Measurements from ENCODE around the gene TMPRSS3. TPM values are rescaled to one million over a fixed set of nuclear protein-coding genes. Genes with fewer than 3 reads are reported as not detected.

Gene TMPRSS3
- total RNA-seq, 2 donors from 2014 or later, result not detected

DNA sequence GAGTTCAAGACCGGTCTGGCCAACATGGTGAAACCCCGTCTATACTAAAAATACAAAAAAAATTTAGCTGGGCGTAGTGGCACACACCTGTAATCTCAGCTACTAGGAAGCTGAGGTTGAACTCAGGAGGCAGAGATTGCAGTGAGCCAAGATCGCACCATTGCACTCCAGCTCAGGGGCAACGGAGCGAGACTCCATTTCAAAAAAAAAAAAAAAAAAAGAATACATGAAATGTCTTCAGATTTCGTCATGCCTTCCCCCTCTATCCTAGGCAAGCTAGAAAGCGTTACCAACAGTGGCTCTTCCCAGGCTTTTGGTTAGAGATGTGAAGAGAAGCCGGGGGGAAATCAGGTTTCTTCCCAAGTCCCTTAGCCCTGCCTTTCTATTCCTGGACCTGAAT lies 33.2 kb downstream of the TMPRSS3 start:
- intact Hi-C loops (cut with DNase I), result no loop called here
- DNase-seq (ENCODE audit: low spot score), result no peak

DNA sequence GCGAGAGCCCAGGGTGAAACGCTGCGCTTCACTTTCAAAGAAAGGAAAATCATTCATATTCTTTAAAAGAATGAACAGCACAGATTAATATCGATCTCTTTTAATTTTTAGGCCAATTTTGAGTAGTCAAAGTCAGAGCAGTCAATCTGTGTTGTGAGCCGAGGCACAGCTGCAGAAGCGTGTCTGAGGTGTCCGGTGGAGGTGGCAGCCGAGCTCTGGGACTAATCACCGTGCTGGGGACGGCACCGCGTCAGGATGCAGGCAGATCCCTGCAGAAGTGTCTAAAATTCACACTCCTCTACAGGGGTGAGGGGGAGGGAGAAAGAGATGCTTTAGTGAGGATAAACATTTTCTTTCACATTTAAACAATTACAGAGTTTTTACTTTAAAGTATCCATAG lies 33.7 kb downstream of the TMPRSS3 start:
- DNase-seq (ENCODE audit: low spot score), result no peak
- intact Hi-C loops (cut with DNase I), result no loop called here

DNA sequence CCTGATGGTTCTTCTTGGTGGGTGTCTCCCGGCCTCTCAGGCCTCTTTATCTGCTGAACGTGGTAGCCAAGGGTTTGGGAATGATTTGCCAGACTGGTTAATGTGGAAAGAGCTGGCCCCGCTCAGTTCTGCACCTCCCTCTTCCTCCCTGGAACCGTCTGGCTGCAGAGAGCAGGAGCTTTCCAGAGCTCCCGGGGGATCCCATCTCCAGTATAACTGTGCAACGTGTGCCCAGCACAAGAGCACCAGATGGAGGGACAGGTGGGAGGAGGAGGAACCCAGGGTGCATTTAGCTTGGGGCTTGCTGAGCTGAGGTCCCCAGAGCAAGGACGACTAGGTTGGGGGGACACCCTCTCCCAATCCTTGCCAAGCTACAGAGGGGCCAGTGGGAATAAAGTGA lies 34.6 kb downstream of the TMPRSS3 start:
- intact Hi-C loops (cut with DNase I), result no loop called here
- DNase-seq (ENCODE audit: low spot score), result no peak

DNA sequence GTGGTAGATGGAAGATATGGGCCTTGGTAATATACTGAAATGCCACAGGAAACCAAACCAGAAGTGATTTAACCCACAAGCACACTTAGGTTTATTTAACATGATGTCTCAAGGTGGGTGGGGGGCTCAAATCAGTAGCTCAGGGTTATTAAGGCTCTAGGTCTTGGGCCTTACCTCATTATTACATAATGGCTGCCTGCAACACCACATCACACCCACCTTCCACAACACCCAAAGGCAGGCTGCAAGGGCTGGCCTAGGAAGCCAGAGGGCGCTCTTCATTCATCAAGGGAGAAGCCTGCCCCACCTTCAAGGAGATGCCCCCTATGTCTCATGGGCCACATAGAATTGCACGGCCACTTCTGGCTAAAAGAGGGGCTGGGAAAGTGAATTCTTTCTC lies 35.5 kb downstream of the TMPRSS3 start:
- DNase-seq (ENCODE audit: low spot score), result no peak
- intact Hi-C loops (cut with DNase I), result no loop called here

DNA sequence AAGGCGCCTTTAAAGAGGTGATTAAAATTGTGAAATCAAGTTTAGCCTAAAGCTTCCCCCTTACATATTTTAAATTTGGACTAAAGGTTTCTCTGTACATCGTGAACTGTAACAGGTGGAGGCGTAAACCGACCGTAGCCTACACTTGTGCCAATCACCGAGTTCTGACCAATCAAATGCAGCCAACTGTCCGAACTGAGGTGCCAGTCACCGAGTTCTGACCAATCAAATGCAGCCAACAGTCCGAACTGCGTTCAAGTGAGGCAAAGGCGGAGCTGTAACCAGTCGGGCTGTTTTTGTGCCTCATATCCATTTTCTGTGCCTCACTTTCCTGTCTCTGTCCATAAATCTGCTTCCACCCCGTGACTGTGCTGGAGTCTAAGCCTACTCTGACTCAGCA lies 36.9 kb downstream of the TMPRSS3 start:
- intact Hi-C loops (cut with DNase I), result no loop called here
- DNase-seq (ENCODE audit: low spot score), result no peak

DNA sequence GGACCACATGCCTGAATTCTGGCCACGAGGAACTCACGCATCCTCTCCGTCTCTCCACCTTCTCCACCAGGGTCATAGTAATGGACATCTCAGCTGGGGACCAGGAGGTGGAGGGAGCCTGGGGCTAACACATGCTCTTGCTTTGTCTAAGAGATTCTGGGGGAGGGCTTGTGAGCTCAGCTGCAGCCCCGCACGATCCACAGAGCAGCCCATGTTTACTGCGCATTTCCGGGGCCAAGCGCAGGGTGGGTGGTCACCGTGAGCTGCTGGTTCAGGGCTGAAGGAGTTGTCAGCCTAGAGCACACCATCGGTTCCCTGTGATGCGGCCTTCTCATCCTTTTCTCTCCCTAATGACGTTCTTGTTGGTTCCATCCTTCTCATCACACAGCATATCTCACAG lies 37.6 kb downstream of the TMPRSS3 start:
- intact Hi-C loops (cut with DNase I), result no loop called here
- DNase-seq (ENCODE audit: low spot score), result peak; percentile 16

DNA sequence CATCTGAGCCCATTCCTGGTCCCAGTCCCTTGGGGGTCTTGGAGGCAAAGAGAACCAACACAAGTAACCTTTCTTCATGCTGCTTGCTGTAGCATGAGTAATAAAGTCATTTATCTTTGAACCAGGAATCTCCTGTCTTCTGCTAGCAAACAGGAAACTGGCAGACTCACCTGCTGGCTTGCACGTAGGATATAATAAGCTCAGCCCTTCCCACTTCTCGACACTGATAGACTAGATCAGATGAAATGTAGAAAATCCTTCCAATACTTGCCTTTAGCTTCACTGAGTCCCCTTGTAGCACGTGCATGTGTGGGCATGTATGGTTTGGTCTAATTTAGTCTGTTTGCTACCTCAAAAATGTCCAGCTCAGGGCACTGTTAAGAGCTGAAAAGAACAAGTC lies 38.5 kb downstream of the TMPRSS3 start:
- DNase-seq (ENCODE audit: low spot score), result peak; percentile 5
- intact Hi-C loops (cut with DNase I), result no loop called here

DNA sequence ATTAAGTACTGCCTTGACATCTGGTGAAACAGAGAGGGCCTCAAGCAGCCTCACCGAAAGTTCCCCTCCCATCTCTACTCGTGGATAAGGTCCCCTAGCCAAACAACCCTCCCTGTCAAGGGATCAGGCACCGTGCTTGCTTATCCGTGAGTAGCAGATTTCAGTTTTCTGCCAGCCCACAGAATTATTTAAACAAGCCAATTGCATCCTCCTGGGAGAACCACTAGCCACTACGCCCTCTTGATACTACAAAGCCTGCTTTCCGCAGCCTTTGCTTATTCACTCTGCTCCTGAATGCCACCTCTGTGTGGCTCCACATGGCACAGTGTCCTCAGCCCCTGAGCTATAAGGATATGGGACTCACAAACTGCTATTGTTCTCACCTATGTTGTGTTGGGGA lies 39.2 kb downstream of the TMPRSS3 start:
- intact Hi-C loops (cut with DNase I), result no loop called here

DNA sequence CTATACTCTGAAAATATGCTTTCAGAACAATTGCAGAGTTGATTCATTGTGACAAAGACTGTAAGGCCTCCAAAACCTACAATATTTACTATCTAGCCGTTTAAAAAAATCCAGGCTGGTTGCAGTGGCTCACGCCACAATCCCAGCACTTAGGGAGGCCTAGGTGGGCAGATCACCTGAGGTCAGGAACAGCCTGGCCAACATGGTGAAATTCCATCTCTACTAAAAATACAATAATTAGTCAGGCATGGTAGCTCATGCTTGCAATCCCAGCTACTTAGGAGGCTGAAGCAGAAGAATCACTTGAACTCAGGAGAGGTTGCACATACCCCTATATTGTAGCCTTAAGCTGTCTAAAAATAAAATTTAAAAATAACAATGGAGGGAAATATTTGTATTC lies 39.8 kb downstream of the TMPRSS3 start:
- intact Hi-C loops (cut with DNase I), result no loop called here

More for the DNA sequence above, 39.2 kb downstream of the TMPRSS3 start:
- DNase-seq (ENCODE audit: low spot score), result peak; percentile 11

DNA sequence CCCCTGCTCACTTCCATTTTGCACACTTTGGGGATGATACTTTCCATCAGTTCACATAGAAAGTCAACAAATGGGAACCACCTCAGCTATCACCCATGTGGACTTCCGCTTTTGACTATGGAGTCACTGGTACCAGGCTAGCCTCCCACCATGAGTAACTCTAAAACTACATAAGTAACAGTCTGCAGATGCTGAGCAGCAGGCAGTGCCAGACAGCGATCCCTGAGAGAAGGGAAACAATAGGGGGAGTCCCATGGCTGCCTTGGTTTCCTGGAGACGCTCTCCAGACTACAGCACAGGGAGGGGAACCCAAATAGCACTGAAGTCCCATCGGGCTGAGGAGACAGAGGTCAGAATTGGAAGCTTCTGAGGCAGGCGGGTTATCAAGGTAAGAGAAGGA lies 42.2 kb downstream of the TMPRSS3 start:
- intact Hi-C loops (cut with DNase I), result no loop called here
- DNase-seq (ENCODE audit: low spot score), result peak; percentile 32

More for the DNA sequence above, 39.8 kb downstream of the TMPRSS3 start:
- DNase-seq (ENCODE audit: low spot score), result no peak

DNA sequence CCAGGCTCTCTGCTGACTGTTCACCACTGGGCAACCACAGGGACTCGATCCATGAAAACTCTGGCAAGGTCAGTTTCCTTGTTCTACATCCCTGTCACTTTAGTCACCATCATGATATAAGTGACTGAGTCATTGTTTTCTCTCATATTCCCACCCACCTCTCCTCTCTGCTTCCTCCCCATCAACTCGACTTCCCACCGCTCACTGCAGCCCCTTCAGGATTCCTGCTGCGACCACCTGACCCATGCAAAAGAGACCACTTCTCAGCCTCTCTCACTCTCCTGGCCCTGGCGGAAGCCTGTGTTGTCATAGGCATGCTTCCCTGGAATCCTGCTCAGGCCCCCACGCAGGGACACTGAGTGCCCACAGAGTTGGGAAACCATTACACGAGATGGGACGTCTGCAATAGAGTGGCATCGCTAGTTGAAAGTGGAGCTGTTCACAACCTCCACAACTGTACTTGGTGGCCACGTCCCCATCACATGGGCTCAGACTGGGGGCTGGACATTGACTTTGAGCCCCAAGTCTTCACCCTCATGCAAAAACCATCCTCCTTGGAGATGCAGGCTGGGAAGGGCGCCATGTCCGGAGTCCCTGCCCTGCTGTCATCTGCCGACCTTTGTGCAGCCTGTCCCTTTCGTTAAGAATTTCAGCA lies 43.3 kb downstream of the TMPRSS3 start:
- DNase-seq (ENCODE audit: low spot score), result peak; percentile 68
- intact Hi-C loops (cut with DNase I), result no loop called here

DNA sequence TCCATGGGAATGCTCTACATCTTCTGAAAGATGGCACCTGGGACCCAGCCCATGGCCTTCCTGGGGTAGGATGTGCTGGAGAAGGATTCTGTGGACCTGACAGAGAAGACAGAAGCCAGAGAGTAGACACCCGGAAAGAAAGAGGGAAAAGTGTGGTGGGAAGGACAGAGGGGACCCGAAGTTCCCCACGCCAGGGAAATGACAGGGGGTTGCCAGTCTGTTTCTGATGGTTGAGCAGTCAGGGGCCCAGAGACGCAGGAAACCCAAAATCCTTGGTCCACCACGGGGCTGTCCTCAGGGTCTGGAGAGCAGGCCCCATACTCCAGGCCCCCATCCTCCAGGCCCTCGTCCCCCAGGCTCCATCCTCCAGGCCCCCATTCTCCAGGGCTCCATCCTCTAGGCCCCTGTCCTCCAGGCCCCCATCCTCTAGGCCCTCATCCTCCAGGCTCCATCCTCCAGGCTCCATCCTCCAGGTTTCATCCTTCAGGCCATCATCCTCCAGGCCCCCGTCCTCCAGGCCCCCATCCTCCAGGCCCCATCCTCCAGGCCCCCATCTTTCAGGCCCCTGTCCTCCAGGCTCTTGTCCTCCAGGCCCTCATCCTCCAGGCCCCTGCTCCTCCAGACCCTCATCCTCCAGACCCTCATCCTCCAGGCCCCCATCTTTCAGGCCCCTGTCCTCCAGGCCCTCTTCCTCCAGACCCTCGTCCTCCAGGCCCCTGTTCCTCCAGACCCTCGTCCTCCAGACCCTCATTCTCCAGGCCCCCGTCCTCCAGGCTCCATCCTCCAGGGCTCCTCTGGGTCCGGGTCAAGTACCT lies 44.0 kb downstream of the TMPRSS3 start:
- DNase-seq (ENCODE audit: low spot score), result peak; percentile 51

DNA sequence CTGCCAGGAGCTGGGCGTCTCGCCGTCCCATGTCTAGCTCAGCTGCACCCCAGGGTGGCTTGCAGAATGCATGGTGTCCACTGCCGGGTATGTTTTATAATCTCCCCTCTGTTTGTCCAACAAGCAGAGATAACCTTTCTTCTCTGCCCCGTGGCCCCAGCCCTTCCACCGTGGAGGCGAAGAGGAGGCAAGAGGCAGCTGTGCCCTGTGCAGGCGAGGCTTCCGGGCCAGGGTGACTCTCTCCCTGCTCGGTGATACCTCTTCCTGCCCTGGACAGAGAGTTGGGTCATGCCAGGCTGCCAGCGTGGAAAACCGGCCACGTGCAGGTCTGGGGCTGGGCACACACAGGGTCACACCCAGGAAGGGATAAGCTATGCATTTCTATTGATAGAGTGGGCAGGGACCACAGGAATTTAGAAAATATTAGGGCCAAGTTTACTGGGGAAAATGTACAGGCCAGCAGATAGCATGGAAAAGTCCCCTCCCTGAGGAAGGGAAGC lies 44.9 kb downstream of the TMPRSS3 start, which contains the start of gene TFF2:
Gene TFF2 (minus strand): TSS at position 68 of the 500 bp plus-strand sequence. CDS start 37 bp downstream, at position 31.
- intact Hi-C loops (cut with DNase I), result no loop called here
- DNase-seq (ENCODE audit: low spot score), result peak; percentile 76

More for the DNA sequence above, 44.0 kb downstream of the TMPRSS3 start:
- intact Hi-C loops (cut with DNase I), result no loop called here

DNA sequence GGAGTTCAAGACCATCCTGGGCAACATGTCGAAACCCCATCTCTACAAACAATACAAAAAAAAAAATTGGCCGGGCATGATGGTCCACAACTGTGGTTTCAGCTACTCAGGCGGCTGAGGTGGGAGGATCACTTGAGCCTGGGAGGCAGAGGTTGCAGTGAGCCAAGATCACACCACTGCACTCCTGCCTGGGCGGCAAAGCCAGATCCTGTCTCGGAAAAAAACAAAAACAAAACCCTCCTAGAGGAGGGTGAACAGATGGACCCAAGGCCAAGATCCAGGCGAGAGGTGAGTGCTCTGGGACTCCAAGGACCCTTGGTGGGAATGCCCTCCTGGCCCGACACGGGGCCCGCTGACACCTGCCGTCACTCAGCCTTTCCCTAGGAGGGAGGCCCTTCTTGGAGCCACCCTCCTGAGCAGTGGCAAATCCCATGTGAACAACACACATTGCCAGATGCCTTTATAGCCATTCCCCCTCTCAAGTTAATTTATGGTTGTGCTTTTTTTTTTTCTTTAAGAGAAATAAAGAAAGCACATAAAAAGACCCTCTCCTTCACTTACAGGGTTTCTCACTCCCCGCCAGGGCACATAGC lies 45.4 kb downstream of the TMPRSS3 start:
- intact Hi-C loops (cut with DNase I), result no loop called here
- DNase-seq (ENCODE audit: low spot score), result peak; percentile 64

DNA sequence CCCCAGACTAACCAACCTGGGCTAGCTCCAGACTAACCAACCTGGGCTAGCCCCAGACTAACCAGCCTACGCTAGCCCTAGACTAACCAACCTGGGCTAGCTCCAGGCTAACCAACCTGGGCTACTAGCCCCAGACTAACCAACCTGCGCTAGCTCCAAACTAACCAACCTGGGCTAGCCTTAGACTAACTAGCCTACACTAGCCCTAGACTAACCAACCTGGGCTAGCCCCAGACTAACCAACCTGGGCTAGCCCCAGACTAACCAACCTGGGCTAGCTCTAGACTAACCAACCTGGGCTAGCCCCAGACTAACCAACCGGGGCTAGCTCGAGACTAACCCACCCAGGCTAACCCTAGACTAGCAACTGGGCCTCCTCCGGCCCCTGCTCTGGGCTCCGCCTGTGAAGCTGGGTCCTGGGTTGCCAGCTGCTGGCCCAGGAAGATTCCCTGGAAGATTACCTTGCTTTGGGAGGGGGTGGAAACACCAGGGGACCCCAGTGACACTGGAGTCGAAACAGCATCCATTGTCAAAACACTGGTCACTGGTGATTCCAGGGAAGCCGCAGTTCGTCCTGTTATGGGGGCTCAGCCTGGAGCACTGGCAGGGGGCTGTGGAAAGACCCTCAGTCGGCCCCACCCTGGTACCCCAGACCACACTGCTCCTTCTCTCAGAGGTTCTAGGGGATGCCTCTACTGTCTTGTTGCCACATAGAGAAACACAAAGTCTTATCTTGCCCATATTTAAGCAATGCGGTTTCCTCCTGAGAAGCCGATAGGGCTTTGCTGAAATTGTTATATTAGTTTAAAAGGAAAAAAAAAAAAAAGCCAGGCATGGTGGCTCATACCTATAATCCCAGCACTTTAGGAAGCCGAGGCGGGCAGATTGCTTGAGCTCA lies 46.2 kb downstream of the TMPRSS3 start:
- peak; percentile 63 for DNase-seq (ENCODE audit: low spot score)
- intact Hi-C loops (cut with DNase I), result no loop called here

DNA sequence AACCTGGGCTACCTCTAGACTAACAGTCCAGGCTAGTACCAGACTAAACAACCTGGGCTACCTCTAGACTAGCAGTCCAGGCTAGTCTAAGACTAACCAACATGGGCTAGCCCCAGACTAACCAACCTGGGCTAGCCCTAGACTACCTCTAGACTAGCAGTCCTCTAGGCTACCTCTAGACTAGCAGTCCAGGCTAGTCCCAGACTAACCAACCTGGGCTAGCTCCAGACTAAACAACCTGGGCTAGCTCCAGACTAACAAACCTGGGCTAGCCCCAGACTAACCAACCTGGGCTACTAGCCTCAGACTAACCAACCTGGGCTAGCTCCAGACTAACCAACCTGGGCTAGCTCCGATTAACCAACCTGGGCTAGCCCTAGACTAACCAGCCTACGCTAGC lies 47.1 kb downstream of the TMPRSS3 start:
- intact Hi-C loops (cut with DNase I), result no loop called here
- peak; percentile 5 for DNase-seq (ENCODE audit: low spot score)

DNA sequence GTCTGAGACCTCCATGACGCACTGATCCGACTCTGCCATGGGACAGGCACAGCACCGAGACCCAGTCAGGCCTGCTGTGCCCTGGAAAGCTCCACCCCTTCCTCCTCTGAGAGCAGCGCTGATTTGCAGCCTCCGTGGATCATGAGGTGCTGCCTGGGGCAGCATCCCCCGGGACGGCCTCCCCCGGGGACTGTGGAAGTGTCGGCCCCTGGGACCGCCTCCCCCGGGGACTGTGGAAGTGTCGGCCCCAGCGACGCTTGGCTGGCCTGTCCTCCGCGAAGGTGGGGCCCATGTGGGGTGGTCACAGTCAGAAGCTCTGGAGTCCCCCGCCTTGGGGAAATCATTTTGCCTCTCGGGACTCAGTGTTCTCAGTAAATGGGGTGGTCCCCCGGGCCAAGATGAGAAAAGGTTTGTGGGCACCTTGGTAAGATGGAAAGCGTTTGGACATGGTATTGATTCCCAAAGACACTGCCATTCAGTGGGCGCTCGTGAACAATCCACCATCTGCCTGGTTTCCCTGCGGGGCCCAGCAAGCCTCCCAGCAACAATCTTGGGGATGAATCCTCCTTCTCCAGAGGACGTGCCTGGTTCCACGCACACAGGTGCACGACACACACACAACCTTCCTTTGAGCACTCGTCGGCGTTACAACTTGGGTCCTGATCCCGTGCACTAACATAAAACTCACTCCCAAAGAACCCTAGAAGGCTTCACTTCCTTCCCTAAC lies 48.1 kb downstream of the TMPRSS3 start:
- DNase-seq (ENCODE audit: low spot score), result peak; percentile 67
- intact Hi-C loops (cut with DNase I), result no loop called here

DNA sequence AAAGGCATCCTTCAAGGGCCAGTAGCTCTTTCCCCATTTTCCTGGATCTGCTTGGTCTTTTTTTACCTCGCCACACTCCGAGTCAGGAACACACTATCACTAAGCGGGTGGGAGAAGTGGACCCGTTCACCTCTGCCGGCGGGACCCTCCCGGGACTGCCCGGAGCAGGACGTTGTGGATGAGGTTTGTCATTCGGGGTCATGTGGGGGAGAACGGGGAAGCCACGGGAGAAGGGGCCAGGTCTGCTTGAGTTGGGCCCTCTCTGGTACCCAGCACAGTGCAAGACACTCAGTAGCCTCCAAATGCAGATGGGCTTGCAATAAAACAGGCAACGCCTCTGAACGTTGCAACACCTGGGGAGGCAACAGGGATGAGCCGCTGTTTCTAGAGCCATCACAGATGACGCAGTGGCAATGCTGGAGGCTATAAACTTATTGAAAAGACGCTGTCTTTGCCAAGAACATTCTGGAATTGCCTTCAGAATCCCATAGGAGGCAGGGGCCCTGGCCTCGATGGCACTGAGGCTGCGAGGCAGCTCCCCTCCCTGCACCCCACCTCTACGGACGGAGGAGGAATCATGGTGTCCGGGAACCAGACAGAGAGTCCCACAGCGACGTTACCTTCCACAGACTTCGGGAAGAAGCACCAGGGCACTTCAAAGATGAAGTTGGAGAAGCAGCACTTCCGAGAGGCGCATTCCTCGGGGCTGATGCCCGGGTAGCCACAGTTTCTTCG lies 48.8 kb downstream of the TMPRSS3 start:
- peak; percentile 47 for DNase-seq (ENCODE audit: low spot score)
- intact Hi-C loops (cut with DNase I), result no loop called here

All from posterior vena cava (tissue), 2 donors.